MCF 10A (cell line): ENCODE results near the gene WRNIP1. TPM values are rescaled to one million over a fixed set of nuclear protein-coding genes. Genes with fewer than 3 reads are reported as not detected.

Experiments used
- BruUV-seq: library from RNA; stranded (reverse); fragments of 400-500 nt; replicated peaks from 2 replicates; lab custom pipeline; 2021; lab: Mats Ljungman, UMichigan
- CTCF ChIA-PET: fragments of 300-600 bp; sonication (Branson Sonifier 250); formaldehyde crosslinking; extraction: SDS; loops from one replicate; lab custom pipeline; 2021; ENCODE audit warnings: antibody characterized with exemption, inconsistent platforms; lab: Yijun Ruan, JAX
- POLR2A ChIA-PET: fragments of 300-600, 350-650 bp; sonication (Branson Sonifier 250); formaldehyde crosslinking; extraction: SDS; loops from one replicate; lab custom pipeline; 2020; ENCODE audit warnings: antibody characterized with exemption, inconsistent platforms; lab: Yijun Ruan, JAX
- DNase-seq: peaks from one replicate; pipeline ENCODE4 v3.0.0-alpha.2; 2018; ENCODE audit not compliant: unreplicated experiment
- H3K27ac Mint-ChIP-seq: one replicate; pipeline ENCODE4 v1.8.0; 2022; ENCODE audit warnings: mild to moderate bottlenecking, low read depth, mixed read lengths; ENCODE audit not compliant: unreplicated experiment
- H3K27me3 Mint-ChIP-seq: one replicate; pipeline ENCODE4 v1.8.0; 2022; ENCODE audit warnings: mixed read lengths; ENCODE audit not compliant: insufficient read depth, unreplicated experiment
- H3K36me3 Mint-ChIP-seq: one replicate; pipeline ENCODE4 v1.8.0; 2022; ENCODE audit warnings: mild to moderate bottlenecking, moderate library complexity, mixed read lengths; ENCODE audit not compliant: insufficient read depth, unreplicated experiment
- H3K4me1 Mint-ChIP-seq: one replicate; pipeline ENCODE4 v1.8.0; 2022; ENCODE audit warnings: mixed read lengths; ENCODE audit not compliant: insufficient read depth, unreplicated experiment
- H3K4me3 Mint-ChIP-seq: one replicate; pipeline ENCODE4 v1.8.0; 2022; ENCODE audit warnings: mild to moderate bottlenecking, moderate library complexity, mixed read lengths; ENCODE audit not compliant: unreplicated experiment
- H3K9me3 Mint-ChIP-seq: one replicate; pipeline ENCODE4 v1.8.0; 2022; ENCODE audit warnings: mixed read lengths; ENCODE audit not compliant: unreplicated experiment
- CTCF ChIP-seq: fragments of 200-600 bp; IDR thresholded peaks from one replicate; pipeline ENCODE4 v1.8.0; 2022; ENCODE audit warnings: antibody characterized with exemption, mild to moderate bottlenecking; ENCODE audit not compliant: unreplicated experiment
- intact Hi-C: fragments of 100-400 bp; cut with micrococcal nuclease; formaldehyde crosslinking; loops from 2 replicates; pipeline ENCODE4 v1.14.1; 2022
- total RNA-seq: library from RNA; stranded (reverse); gene quantifications from 2 replicates; pipeline ENCODE4 v1.2.3, GENCODE V29; 2022

The WRNIP1 gene
- total RNA-seq, 1 experiment from 2014 or later = 44.8 TPM

- Mint-ChIP-seq H3K4me3 (peak overlapping the region; percentile 71), H3K27ac (no peak overlapping the region), H3K4me1 (peaks cover 20% of the 10 kb centered on the region), H3K36me3 (no peaks in the 10 kb centered on the region), H3K27me3 (no peaks in the 10 kb centered on the region), H3K9me3 (no peaks in the 10 kb centered on the region)
- POLR2A ChIA-PET = interaction anchor here (0.6 to 1.5 kb wide), 5 partner anchors 9 to 654 kb away, joined by 3 to 7 read pairs (median 3); partner anchors contain the start of gene MYLK4
- DNase-seq = no peak
- BruUV-seq = no TSS peak
- TF ChIP-seq CTCF = no peak
- CTCF ChIA-PET = interaction anchor here (0.6 to 3.5 kb wide), 4 partner anchors 13 to 1167 kb away, joined by 3 to 21 read pairs (median 4); partner anchors contain the start of gene MYLK4
- intact Hi-C loops = no loop called here
These were observed 1.8 kb upstream of the WRNIP1 start for GRCh38 chr6:2763345-2763841.

- peak overlapping the region; percentile 98 for H3K27ac Mint-ChIP-seq
- H3K27me3 Mint-ChIP-seq = no peaks in the 10 kb centered on the region
- ChIA-PET POLR2A (interaction anchor here (0.6 to 1.5 kb wide), 5 partner anchors 9 to 653 kb away, joined by 3 to 7 read pairs (median 3); partner anchors contain the start of gene MYLK4), CTCF (interaction anchor here (0.6 to 3.5 kb wide), 2 partner anchors 13 to 48 kb away, joined by 3 to 21 read pairs; partner anchors contain the start of gene MYLK4)
- DNase-seq = no peak
- intact Hi-C loops = loop anchor here (2.0 kb wide), 1 partner anchor 77 kb away; the partner anchor contains the start of gene SERPINB1
- peak overlapping the region; percentile 71 for H3K4me3 Mint-ChIP-seq
- BruUV-seq = no TSS peak
- H3K9me3 Mint-ChIP-seq = no peaks in the 10 kb centered on the region
- H3K36me3 Mint-ChIP-seq = no peaks in the 10 kb centered on the region
- H3K4me1 Mint-ChIP-seq = peaks cover 24% of the 10 kb centered on the region
- TF ChIP-seq CTCF = no peak
These were observed 1.2 kb upstream of the WRNIP1 start for GRCh38 chr6:2763876-2764540.

- H3K4me1 Mint-ChIP-seq = peaks cover 24% of the 10 kb centered on the region
- H3K9me3 Mint-ChIP-seq = no peaks in the 10 kb centered on the region
- POLR2A ChIA-PET = interaction anchor here (0.6 to 5.1 kb wide), 19 partner anchors 9 to 297 kb away, joined by 3 to 34 read pairs (median 4); partner anchors contain the start of genes MYLK4 and SERPINB1
- H3K27ac Mint-ChIP-seq = peak overlapping the region; percentile 98
- peak; percentile 72 for DNase-seq
- intact Hi-C loops = loop anchor here (1.0 to 2.0 kb wide), 2 partner anchors 26 to 76 kb away; partner anchors contain the start of gene SERPINB1
- H3K36me3 Mint-ChIP-seq = no peaks in the 10 kb centered on the region
- TF ChIP-seq CTCF = no peak
- H3K4me3 Mint-ChIP-seq = peak overlapping the region; percentile 71
- H3K27me3 Mint-ChIP-seq = no peaks in the 10 kb centered on the region
- TSS peak; percentile 88 for BruUV-seq
- CTCF ChIA-PET = interaction anchor here (0.7 to 3.5 kb wide), 2 partner anchors 14 to 728 kb away, joined by 6 to 21 read pairs; partner anchors contain the start of gene MYLK4
These were observed 505 bp upstream of the WRNIP1 start for GRCh38 chr6:2764610-2765165.
